Adipocyte (in vitro differentiated cells): Measurements from ENCODE around the gene MYOT.
A peak's percentile ranks its signal among the peaks of the same experiment; 100 is the strongest.
"Not testable (repeated sequence)": the region's sequence is repeated elsewhere in the genome, so short reads cannot be mapped to it uniquely, and the experiment has no call there.

Experiments
- DNase-seq: peaks from one replicate; pipeline ENCODE4 v3.0.0-alpha.2; 2015; ENCODE audit warnings: low read depth
- H3K27me3 ChIP-seq: replicated peaks from 2 replicates; pipeline ENCODE4 v1.7.0; 2013; ENCODE audit warnings: mild to moderate bottlenecking, low read length, moderate library complexity; ENCODE audit not compliant: control insufficient read depth, insufficient read depth
- H3K36me3 ChIP-seq: 2 replicates; pipeline ENCODE4 v1.7.0; 2013; ENCODE audit warnings: low read length, mild to moderate bottlenecking, moderate library complexity; ENCODE audit not compliant: control insufficient read depth, insufficient read depth, severe bottlenecking
- H3K4me1 ChIP-seq: 2 replicates; pipeline ENCODE4 v1.7.0; 2013; ENCODE audit warnings: mild to moderate bottlenecking, low read length, moderate library complexity; ENCODE audit not compliant: control insufficient read depth, insufficient read depth
- H3K4me3 ChIP-seq: 2 replicates; pipeline ENCODE4 v1.7.0; 2013; ENCODE audit warnings: mild to moderate bottlenecking, low read length, moderate library complexity
- H3K9ac ChIP-seq: 2 replicates; pipeline ENCODE4 v1.7.0; 2013; ENCODE audit warnings: mild to moderate bottlenecking, low read length, moderate library complexity
- H3K9me3 ChIP-seq: 2 replicates; pipeline ENCODE4 v1.7.0; 2013; ENCODE audit warnings: mild to moderate bottlenecking, low read length, moderate library complexity; ENCODE audit not compliant: control insufficient read depth

MYOT gene

DNA sequence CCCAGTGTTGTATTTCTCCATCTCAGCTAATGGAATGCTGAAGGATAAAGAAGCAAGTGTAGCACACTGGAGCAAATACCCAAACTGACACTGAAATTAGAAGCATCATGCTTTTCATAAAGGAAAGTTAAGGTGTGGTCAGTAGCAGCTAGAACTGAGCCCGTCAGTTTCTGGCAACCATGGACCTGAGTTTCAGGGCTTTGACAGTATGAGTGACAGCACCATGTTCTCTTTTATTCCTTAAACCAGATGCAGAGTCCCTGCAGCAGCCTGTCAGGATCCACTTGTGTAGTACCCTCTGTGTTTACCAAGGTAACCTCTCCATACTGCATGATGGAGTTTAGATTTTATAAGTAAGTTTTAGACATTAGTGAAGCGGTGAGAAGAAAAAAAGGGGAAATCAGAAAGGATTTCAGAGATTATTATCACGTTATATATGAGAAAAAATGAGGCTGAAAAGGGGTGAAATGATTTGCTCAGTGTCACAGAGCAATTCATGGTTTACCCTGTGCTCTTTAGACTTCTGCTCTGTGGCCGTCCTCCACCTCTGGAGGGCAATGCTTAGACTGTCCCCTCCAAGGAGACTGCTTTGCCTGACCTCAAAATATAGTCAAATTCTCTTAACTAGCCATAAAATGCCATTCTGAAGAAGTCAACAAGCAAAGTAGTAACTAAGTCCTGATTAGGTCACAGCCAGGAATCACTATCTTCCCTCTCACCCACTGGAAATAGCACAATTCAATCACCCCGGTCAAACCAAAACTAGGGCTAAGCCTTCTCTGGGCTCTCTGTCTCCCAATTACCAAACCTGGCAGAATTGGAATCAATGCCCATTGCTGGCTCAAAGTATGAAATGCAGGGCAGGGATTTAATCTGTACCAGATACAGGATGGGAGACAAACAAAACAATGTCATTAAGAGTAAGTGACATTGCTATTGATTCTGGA is 10.5 kb upstream of the MYOT start:
- H3K4me1 ChIP-seq: peaks cover 18% of the 10 kb centered on the region
- H3K27me3 ChIP-seq: no peaks in the 10 kb centered on the region
- H3K36me3 ChIP-seq: no peaks in the 10 kb centered on the region
- no peak overlapping the region for H3K9ac ChIP-seq
- DNase-seq: no peak
- no peak overlapping the region for H3K4me3 ChIP-seq
- no peaks in the 10 kb centered on the region for H3K9me3 ChIP-seq

DNA sequence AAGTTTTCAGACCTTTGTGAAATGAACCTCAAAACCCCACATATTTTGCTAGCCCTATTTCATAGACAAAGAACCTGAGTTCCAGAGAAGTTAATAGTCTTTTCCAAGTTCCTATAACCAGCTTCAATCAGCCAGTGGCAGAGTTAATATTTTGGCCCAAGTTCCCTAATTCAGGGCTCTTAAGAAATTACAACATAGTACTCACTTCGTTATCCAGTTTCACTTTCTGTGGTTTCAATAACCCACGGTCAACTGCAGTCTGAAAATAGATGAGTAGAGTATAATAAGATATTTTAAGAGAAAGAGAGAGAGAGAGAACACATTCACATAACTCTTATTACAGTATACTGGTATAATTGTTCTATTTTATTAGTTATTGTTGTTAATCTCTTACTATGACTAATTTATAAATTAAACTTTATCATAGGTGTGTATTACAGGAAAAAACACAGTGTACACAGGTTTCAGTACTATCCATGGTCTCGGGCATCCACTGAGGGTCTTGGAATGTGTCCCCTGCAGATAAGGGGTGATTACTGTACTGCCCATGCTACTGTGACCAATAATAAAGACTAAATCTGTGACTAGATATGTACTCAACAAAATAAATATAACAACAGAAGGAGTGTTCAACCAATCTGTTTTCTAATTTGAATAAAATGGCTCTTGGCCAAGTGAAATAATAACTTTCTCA is 9.3 kb upstream of the MYOT start:
- DNase-seq: peak; percentile 7
- H3K4me3 ChIP-seq: peak overlapping the region; percentile 66
- no peaks in the 10 kb centered on the region for H3K36me3 ChIP-seq
- peaks cover 18% of the 10 kb centered on the region for H3K4me1 ChIP-seq
- H3K9ac ChIP-seq: no peak overlapping the region
- no peaks in the 10 kb centered on the region for H3K27me3 ChIP-seq
- H3K9me3 ChIP-seq: no peaks in the 10 kb centered on the region

GRCh38 chr5:137858954-137859353 is 8.7 kb upstream of the MYOT start:
- peaks cover 18% of the 10 kb centered on the region for H3K4me1 ChIP-seq
- no peak overlapping the region for H3K4me3 ChIP-seq
- no peaks in the 10 kb centered on the region for H3K27me3 ChIP-seq
- DNase-seq: no peak
- H3K9ac ChIP-seq: no peak overlapping the region
- H3K36me3 ChIP-seq: no peaks in the 10 kb centered on the region
- H3K9me3 ChIP-seq: no peaks in the 10 kb centered on the region

- Histone ChIP-seq H3K9me3 (no peaks in the 10 kb centered on the region), H3K27me3 (no peaks in the 10 kb centered on the region), H3K9ac (no peak overlapping the region), H3K4me1 (peaks cover 18% of the 10 kb centered on the region), H3K36me3 (no peaks in the 10 kb centered on the region), H3K4me3 (no peak overlapping the region)
- no peak for DNase-seq
Measured at GRCh38 chr5:137862251-137862650, 5.4 kb upstream of the MYOT start.

- not testable (repeated sequence) for H3K27me3 ChIP-seq, H3K9ac ChIP-seq, H3K9me3 ChIP-seq, DNase-seq, H3K36me3 ChIP-seq, H3K4me3 ChIP-seq, H3K4me1 ChIP-seq
Measured at GRCh38 chr5:137863653-137864052, 4.0 kb upstream of the MYOT start.

GRCh38 chr5:137866541-137867388 is 895 bp upstream of the MYOT start:
- Histone ChIP-seq H3K4me3 (no peak overlapping the region), H3K9me3 (no peaks in the 10 kb centered on the region), H3K9ac (no peak overlapping the region), H3K36me3 (no peaks in the 10 kb centered on the region), H3K27me3 (no peaks in the 10 kb centered on the region), H3K4me1 (no peaks in the 10 kb centered on the region)
- no peak for DNase-seq

DNA sequence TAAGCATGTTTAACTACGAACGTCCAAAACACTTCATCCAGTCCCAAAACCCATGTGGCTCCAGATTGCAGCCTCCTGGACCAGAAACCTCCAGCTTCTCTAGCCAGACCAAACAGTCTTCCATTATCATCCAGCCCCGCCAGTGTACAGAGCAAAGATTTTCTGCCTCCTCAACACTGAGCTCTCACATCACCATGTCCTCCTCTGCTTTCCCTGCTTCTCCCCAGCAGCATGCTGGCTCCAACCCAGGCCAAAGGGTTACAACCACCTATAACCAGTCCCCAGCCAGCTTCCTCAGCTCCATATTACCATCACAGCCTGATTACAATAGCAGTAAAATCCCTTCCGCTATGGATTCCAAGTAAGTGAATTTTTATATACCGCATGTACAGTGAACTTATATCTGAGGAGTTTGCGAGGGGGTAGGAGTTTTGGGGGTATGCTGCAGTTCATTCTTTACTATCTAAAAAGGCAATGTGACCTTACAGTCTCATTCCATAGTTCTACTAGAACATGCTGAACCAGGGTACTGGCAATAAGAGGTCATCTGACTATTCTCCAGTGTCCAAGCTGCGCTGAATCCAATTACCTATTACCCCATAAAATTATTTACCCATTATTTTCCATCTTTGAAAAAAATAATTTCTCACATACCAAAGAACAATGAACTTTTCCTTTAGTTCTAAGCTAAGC is 3.1 kb downstream of the MYOT start:
- H3K36me3 ChIP-seq: no peaks in the 10 kb centered on the region
- H3K4me3 ChIP-seq: no peak overlapping the region
- no peaks in the 10 kb centered on the region for H3K9me3 ChIP-seq
- DNase-seq: no peak
- no peaks in the 10 kb centered on the region for H3K27me3 ChIP-seq
- no peak overlapping the region for H3K9ac ChIP-seq
- H3K4me1 ChIP-seq: no peaks in the 10 kb centered on the region

GRCh38 chr5:137871571-137871970 is 3.9 kb downstream of the MYOT start:
- Histone ChIP-seq H3K4me3 (no peak overlapping the region), H3K27me3 (no peaks in the 10 kb centered on the region), H3K9ac (no peak overlapping the region), H3K36me3 (no peaks in the 10 kb centered on the region), H3K4me1 (no peaks in the 10 kb centered on the region), H3K9me3 (no peaks in the 10 kb centered on the region)
- no peak for DNase-seq

DNA sequence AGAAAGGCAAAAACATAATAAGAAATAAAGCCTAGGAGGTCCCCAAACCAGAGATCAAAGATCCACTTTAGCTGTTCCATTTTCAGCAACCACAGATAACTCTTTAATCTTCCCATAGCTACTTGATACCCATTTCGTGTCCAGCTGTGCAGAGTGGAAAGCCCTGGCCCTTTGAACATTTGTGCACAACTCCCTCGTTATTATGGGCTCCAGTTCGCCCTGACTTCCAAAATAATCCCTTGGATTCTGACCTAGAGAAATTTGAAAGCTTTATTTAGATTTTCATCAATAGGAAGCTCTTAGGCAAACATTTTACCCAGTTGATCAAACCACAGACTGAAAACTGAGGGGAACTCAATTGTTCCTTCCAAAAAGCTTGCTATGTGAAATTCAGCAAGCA is 4.8 kb downstream of the MYOT start:
- Histone ChIP-seq H3K36me3 (no peaks in the 10 kb centered on the region), H3K9me3 (no peaks in the 10 kb centered on the region)

DNA sequence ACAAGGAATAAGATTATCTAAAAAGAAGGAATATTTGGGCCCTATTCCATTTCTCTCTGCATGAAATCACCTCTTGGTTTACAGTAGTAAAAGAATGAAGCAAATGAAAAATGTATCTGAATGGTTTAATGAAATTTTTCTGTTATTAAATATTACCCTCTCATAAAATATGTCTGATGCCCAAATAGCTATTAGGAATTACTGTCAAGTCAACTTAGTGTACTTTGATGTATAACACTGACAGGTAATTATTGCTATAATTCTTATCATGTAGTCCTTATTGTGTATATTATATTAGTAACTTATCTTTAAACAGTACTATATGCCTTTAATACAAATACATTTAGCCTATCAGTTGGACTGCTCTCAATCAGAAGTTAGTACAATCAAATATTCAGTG is 8.4 kb downstream of the MYOT start:
- peaks cover 14% of the 10 kb centered on the region for H3K4me1 ChIP-seq
- no peak overlapping the region for H3K4me3 ChIP-seq
- no peak overlapping the region for H3K9ac ChIP-seq
- no peak for DNase-seq
- H3K36me3 ChIP-seq: no peaks in the 10 kb centered on the region
- no peaks in the 10 kb centered on the region for H3K9me3 ChIP-seq
- H3K27me3 ChIP-seq: no peaks in the 10 kb centered on the region

More for the DNA sequence above, 4.8 kb downstream of the MYOT start:
- no peak for DNase-seq
- no peaks in the 10 kb centered on the region for H3K4me1 ChIP-seq
- no peak overlapping the region for H3K4me3 ChIP-seq
- H3K27me3 ChIP-seq: no peaks in the 10 kb centered on the region
- no peak overlapping the region for H3K9ac ChIP-seq
